ENCODE results near the gene LNPEP.
"Not testable (repeated sequence)": the region's sequence is repeated elsewhere in the genome, so short reads cannot be mapped to it uniquely, and the experiment has no call there.

LNPEP gene

DNA sequence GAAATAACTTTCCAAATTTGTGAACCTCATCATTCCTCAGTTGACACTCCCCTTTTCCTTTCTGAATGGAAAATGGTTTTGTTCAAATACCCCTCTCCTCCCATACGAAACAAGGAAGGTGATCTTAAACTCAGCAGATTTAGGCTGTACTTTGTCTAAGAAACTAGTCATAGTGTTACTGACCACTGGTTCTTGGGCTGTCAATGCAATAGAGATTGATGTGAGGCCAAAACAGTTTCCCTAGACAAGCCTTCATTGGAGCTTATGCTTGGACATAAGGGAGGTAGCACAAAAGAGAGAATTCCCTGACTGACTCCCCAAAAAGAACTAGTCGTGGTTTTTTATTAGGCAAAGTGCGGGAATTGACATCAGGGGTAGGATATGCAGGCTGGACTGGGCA, 5.3 kb upstream of the LNPEP start:
- no peak for FAIRE-seq

DNA sequence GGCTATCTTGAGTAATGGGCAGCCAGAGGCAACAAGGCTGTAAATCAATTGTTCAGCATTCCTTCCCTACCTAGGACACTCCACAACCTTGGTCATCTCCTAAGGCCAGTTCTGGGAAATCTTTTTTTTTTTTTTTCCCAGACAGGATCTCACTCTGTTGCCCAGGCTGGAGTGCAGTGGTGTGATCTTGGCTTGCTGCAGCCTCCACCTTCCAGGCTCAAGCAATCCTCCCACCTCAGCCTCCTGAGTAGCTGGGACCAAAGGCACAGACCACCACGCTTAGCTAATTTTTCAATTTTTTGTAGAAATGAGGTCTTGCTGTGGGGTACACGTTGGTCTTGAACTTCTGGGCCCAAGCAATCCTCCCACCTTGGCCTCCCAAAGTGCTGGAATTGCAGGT, 4.8 kb upstream of the LNPEP start:
- not testable (repeated sequence) for FAIRE-seq

DNA sequence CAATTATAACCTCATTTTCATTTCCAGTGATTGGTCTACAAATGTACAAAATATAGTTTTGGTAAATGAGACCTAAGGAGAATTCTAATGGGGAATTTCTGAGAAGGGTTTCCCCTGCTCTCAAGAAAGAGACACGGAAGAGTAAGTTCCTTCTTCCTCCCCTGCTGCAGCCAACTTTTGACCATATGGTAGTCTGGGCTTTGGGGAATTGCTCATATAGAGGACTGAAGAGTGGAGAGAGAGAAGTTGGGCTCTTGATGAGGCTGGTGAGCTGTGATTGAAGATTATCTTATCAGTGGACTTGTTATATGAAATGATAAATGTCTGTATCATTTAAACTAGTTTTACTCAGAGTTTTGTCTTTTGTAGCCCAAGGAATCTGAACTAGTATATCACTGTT, 4.3 kb upstream of the LNPEP start:
- no peak for FAIRE-seq

DNA sequence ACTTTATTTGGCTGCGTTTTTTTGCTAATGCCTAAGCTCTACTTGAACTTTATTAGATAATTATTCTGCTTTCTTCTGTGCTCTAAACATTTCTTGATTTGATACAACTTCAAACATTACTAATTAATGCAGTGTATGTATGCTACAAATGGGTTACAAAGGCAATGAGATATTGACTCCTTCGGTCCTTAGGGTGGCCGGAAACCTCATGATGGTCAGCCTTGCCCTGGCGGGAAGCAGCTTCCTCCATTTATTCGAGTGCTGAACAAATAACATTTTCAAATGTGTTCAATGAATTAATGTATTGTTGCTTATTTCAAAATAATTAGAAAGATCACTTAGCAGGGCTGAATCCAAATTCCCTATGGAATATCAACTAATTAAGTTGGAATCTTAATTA, 3.9 kb upstream of the LNPEP start:
- no peak for FAIRE-seq

DNA sequence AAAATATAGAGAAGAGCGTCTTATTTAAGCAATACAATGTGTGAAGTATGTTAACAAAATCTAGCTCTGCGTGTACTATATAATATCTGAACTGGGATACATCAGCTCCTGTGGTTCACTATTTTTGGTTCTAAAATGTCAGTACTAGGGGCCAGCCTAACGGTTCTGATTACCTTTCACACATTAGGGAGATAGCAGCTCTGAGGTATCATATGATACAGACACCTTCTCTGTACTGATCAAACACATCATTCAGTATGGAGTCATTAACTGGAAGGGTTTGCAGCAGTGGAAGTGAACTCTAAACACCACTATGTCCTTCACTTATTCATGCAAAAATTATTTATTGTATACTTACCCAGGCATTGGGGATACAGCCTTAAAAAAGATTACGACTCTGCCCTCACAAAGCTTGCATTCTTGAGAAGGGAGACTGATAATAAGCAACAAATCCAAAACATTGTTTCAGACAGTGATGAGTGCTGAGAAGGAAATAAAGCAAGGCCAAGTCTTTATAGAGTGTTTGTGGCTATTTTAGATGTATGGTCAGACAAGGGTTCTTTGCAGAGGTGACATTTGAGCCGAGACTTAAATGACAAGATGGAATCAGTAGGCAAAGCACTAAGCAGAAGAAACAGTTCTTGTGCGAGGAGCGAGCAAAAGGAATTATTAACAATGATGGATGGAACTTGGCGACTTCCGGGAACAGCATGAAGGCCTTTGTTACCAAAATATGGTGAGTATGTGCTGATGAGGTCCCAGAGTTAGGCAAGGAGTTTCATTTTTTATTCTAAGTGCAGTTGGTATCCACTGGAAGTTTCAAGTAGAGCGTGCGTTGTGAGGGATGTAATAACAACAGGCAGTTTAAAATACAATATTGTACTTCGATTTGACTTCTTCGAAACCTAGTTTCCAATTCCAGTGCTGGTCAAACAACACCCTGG, 1.8 kb upstream of the LNPEP start:
- no peak for FAIRE-seq

DNA sequence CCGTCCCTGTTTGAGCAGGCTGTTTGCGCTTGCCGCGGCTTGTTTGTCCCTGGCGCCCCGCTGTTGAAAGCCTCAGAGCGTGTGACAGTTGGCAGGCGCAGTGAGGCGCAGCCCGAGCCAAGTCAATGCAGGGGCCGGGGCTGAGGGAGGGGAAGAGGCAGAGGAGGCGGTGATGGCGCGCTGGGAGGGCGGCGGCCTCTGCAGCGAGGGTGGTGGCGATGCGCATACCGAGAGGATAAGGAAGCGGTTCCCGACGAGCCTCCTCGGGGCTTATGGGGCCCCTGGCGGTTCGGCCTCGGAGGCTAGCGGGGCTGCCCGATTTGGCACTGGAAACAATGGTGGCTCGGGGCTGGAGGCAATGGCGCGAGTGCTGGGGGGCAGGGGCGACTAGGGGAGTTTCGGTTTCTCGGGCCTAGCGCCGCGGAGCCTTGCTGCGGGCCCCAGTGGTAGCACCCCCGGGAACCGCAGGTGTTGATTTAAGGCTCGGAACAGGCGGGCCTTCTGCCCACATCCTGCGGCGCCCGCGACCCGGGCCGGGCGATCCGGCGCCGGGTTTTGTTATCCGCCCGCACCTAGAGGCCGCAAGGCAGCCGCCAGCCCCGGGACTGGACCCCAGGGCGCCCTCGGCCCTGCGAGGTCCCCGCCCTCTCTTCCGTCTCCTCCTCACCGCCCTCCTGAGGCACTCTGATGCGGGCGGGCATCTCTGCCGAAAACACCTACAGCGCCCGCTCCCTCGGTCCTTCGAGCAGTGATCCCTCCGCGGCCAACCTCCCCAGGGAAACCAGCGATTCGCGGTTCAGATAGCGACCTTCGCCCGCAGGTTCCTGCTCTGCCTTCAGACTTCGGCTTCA, 947 bp upstream of the LNPEP start:
- no peak for FAIRE-seq

DNA sequence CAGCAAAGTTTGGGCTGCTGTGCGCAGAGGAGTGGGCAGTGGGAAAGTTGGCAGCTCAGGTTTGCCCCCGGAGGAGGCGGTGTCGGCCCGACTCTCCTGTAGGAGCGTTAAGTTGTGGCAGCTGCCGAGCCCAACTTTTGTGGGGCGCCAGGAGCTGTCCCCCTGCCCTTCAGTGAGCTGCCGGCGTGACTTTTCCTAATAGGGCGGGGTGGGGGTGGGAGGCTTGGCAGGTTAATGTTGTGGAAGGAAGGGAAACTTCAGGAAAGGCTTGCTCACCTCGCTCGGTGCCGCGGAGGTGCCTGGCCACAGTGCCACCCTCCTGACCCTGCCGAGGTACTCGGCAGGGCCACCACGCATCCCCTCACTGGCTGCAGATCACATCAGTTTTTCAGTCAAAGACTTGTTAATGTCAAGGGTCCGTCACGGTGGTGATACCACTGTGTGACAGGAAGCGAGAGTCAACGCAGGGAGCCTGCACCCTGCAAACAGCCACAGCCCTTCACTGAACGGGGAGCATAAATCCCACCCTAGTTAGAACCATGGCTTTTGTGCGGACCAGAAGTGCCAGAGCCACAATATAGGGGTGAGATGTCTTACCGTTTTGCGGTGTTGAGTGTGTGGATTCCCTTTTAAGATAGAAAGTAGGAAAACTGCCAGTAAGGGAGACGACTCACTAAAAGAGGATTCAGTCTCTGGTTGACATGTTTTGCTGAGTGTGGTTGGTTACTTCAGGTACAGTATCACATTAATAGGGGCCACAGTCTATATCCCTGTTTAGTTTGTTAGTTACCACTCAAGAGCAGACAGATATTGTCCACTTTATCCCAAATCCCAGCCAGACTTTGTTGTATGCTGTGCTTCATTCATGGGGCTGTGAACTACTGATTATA, 796 bp downstream of the LNPEP start:
- FAIRE-seq: no peak

DNA sequence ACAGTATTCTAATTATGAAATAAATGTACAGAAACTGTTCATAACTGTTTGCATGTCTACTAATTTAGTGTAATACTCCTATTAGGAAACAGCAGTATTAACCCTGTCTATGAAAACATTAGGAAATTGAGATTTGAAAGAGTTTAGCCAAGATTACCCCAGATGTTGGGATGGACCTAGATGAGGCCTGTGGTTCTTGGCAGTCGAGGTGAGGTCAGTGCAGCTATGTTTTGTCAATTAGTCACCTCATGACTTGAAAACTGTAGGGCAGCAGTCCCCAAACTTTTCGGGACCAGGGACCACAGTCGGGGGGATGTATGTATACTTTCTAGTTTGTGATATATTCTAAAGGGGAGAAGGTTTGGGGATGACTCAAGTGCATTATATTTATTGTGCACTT, 4.7 kb downstream of the LNPEP start:
- FAIRE-seq: no peak

DNA sequence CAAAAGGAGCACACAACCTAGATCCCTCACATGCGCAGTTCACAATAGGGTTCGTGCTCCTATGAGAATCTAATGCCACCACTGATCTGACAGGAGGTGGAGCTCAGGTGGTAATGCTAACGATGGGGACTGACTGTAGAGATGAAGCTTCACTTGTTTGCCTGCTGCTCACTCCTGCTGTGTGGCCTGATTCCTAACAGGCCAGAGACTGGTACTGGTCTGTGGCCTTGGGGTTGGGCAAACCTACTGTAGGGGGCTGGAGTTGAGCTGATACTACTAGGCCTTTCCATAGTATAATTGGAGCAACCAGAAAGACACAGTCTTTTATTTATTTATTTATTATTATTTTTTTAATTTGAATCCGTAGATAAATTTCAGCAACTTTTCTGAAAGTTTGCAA, 5.3 kb downstream of the LNPEP start:
- FAIRE-seq: no peak

DNA sequence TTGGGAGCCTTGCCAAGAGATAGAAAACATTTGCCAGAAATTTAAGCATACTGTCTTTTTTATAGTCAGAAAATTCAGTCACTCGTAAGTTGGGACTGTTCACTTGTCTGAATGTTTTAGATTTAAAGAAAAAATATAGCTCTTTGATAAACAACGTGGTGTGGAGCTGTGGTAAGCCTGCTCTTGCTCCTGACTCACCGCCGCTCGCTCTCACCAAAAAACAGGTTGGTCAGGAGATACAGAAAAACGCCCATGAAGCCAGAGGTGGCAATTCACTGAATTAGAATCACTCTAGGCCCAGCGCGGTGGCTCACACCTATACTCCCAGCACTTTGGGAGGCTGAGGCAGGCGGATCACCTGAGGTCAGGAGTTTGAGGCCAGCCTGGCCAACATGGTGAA, 6.2 kb downstream of the LNPEP start:
- FAIRE-seq: no peak

DNA sequence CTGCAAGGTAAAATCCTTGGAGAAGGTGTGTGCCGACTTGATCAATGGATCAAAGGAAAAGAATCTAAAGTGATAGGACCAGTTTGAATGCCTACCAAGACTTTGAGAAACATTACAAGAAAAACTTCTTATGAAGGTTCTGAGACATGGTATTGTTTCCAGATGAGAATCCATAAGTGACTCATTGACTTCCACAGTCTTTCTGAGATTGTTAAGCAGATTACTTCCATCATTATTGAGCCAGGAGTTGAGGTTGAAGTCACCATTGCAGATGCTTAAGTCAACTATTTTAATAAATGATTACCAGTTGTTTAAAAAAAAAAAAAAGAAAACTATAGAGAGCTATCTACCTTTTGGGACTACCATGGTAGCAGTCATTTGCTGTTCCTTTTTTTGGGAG, 7.0 kb downstream of the LNPEP start:
- FAIRE-seq: no peak

DNA sequence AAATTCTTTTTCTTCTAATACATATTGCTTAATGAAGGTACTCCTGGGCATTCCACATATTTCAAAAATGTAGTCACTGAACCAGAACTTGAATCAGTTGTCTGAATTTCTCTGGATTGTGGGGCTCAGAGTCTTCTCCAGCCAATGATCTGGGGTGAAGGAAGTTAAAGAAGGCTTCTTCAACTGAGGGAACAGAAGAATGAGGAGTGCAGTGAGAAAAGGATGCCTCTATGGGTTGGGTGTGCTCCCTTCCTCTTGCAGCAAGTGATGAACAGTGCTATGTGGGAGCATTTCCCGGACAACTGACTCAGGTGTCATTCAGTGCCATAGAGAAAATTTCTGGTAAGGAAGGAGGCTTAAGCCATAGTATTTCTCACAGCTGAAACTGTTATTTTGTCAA, 7.9 kb downstream of the LNPEP start:
- no peak for FAIRE-seq

DNA sequence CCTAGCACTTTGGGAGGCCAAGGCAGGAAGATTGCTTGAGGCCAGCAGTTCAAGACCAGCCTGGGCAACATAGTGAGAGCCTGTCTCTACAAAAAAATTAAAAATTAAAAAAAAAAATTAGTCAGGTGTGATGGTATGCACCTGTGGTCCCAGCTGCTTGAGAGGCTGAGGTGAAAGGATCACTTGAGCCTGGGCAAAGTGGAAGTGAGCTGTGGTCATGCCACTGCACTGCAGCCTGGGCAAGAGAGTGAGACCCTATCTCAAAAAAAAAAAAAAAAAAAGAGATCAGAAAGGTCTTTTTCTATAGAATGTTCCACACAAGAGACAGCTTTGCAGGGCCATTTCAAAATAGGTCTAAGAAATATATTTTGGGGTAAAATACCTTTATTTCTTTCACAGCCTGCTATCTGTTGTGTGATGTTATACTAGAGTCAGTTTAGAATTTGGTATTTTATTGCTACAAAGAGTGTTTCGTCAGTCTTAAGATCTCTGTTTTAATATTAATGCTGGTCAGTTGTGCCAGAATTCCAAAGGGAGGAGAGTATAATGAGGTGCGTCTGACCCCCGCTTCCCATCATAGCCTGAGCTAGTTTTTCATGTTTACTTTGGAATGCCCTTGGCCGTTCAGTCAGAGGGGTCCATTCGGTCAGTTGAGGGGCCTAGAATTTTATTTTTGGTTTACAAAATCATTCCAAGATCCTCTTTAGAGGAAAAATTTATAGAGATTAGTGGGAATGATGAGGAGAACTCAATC, 9.4 kb downstream of the LNPEP start:
- no peak for FAIRE-seq

DNA sequence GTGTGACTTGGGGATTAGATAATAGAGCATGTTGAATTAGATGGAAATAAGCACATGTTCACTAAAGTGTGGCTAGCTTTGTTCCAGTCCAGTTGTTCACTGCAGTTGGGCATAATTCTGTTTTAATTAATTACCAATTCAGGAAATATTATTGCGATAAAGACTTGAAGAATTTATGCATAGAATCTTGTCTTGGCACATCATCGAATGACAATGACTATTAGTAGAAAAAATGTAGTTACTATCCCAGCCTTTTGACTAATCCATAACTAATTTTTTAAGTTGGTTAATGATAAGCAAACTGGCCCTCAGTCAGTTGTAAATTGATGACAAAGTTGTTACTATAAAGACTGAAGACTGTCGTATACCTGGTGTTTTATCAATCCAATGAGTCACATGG, 10.5 kb downstream of the LNPEP start:
- no peak for FAIRE-seq

DNA sequence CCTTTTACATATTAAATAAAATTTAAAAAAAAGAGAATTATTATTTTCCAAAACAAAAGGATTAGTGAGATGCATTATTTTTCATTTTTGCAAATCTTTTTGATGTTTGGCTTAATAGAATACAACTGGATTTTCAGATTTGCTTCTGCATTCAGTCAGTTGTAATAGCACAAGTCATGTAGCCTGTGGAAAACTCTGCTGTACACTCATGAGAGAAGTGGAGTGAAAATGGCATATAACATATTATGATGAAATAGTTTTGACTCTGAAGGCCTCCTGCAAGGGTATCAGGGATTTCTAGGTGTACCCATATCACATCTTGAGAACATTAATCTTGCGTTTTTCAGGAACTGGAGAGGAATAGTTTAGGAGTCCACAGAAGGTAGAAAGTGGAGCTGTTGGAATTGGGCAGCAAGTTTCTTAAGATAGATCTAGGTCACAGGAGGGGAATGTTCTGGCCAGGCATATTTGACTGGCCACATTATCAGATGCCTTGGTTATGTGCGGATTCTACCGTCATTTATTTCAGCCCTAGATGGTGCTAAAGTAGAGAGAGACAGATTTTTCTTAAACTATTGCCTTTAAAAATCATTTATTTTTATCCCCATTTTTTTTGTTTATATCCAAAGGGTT, 16.4 kb downstream of the LNPEP start:
- no peak for FAIRE-seq

DNA sequence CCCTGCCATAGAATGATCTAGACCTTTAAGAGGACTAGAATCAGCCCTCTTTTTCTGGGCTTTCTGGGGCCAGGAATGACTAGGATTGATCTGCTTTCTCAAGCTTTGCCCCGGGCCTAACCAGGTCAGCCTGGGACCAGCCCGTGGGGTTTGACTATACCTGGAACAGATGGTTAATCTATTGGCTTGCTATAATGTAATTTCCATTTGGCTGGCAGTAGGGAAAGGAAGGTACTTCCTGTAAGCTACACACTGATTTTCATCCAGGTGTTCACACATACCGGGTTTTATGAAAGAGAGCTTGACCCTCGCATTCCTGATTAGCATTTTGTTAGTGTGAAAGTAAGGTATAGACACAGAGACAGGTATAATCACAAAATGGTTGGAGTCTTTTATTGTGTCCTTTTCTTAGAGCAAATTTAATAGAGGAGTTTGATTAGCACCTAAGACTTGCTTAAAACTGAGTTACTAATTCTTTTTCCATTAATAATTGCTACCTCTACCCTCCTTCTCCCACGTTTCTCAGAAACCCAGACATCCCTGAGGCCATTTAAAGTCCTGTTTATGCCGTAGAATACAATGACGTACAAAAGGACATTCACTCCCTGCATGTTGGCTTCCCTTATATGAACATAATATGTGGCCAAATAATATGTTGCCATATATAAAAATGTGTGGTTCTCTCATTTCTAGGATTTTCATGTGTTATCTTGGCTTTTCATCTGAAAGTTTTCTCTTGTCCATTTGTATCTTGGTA, 17.3 kb downstream of the LNPEP start:
- no peak for FAIRE-seq

DNA sequence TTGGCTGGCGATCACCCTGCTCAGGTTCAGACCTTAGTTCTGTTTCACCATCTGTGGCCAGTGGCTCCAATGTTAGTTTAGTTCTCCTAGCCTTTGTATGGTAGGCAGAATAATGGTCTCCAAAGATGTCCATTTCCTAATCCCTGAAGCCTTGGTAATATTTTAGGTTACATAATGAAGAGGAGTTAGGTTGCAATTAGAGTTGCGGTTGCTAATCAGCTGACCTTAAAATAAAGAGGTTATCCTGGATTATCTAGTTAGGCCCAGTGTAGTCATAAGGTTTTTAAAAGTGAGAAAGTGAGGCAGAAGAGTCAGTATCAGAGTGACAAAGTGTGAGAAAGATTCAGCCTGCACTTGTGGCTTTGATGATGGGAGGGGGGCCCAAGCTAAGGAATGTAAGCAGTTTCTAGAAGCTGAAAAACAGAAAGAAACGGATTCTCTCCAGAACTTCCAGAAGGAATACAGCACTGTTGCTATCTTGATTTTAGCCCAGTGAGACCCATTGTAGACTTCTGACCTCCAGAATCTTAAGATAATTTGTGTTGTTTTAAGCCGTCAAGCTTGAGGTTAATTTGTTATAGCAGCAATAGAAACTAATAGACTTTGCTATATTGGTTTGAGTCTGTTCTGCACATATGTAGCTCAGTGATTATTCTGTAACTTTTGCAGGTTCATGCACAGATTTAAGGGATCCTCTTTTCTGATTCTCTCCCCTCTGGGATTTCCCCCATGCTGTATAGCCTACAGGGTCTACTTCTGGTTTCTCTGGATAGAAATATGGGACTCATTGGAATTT, 21.6 kb downstream of the LNPEP start:
- no peak for FAIRE-seq

DNA sequence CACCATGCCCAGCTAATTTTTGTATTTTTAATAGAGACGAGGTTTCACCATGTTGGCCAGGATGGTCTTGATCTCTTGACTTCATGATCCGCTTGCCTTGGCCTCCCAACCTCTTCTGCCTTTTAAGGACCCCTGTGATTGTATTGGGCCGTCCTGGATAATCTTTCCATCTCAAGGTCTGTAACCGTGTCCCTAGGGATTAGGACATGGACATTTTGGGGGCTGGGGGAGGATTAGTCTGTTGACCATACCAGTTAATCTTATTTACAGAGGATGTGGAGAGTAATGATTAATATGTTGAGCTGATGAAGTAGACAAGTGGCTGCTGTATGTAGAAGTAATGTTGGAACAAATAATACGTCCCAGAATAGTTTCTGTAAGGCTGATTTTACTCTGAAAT, 23.1 kb downstream of the LNPEP start:
- FAIRE-seq: no peak

DNA sequence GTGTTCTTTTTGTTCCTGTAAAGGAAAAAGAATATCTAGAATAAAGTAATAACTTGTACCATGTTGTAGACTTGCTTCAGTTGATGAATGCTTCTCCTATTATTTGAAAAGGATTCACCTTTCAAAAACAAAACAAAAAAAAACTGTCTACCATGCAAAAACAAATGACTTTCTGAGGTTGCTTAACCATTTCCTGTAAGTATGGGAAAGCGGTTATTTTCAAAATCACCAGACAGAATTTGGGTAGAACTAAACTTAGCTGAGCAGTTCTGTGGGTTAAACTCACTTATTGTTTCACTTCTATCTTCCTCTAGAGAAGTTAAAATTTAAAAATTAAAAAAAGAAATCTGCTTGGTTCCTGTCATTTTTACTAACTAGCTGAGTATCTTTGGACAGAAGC, 25.2 kb downstream of the LNPEP start:
- FAIRE-seq: no peak

DNA sequence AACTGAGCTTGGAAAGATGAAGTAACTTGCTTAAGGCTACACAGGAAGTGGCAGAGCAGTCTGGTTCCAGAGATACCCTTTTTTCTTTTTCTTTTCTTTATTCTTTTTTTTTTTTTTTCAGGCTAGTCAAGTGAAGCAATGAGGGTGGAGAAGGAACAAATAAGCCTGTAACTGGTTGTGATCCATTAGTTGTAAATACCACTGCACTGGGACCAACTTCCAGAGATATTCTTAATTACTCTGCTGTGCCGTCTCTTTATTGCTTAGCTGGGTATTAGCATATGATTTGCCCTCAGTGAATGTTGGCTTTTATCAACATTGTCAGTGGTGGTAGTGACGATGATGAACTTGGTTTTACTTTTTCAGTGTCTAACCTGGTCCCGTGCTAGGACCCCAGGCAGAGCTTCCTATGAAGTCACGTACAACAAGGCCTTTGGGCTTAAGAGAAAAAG, 26.7 kb downstream of the LNPEP start:
- no peak for FAIRE-seq

Measured in TTC549 (cell line).